Muscle layer of duodenum (tissue), 2 donors: ENCODE data around the gene ARHGAP22.

Source experiments
- H3K27ac ChIP-seq: one replicate; pipeline ENCODE4 v1.7.0; 2013; ENCODE audit warnings: mild to moderate bottlenecking, low read length
- H3K27me3 ChIP-seq: one replicate; pipeline ENCODE4 v1.7.0; 2013; ENCODE audit warnings: low read depth, mild to moderate bottlenecking, control low read depth, low read length
- H3K36me3 ChIP-seq, 2 donors: one replicate each; pipeline ENCODE4 v1.7.0; 2013; ENCODE audit warnings: low read length in 2 of 2, control low read depth in 1 of 2, mild to moderate bottlenecking in 1 of 2; ENCODE audit not compliant: insufficient read depth in 2 of 2, control insufficient read depth in 1 of 2
- H3K4me1 ChIP-seq, 2 donors: one replicate each; pipeline ENCODE4 v1.7.0; 2013; ENCODE audit warnings: low read length in 2 of 2, mild to moderate bottlenecking in 2 of 2, control low read depth in 1 of 2, moderate library complexity in 1 of 2; ENCODE audit not compliant: insufficient read depth in 2 of 2, control insufficient read depth in 1 of 2
- H3K4me3 ChIP-seq, 2 donors: one replicate each; pipeline ENCODE4 v1.7.0; 2013; ENCODE audit warnings: low read length in 2 of 2, low read depth in 1 of 2, mild to moderate bottlenecking in 1 of 2
- H3K9me3 ChIP-seq, 2 donors: one replicate each; pipeline ENCODE4 v1.7.0; 2013; ENCODE audit warnings: low read length in 2 of 2, control low read depth in 1 of 2, mild to moderate bottlenecking in 1 of 2; ENCODE audit not compliant: control insufficient read depth in 1 of 2
- donor health status: healthy.

Gene ARHGAP22

DNA sequence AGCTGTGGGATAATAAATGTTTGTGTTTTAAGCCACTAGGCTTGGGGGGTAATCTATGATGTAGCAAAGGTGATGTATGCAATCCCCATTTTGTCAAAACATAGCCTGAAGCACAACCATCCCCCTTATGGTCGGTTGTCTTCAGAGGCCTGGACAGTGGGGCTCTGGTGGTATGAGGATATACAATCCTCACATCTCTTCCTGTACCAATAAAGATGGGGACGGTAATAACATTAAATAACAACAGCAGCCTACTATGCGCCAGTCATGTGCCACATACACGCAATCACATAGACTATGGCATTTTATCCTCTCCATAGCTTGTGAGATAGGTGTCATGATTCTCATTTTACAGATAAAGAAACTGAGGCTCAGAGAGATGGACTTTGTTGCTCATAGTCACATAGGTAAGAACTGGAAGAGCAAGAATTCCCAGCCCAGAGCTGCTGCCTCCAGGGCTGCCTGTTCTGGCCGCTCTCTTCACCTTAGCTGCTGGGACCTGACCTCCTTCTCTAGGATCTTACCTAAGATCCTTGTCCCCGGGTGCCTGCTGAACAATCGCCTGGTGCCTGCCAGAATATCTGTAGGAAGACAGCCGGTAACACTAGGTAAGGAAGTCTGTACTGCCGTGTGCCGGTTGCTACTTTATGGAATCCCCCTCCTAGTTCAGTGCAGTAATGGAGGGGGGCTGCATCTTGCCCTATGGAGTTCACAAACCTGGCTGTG is 108.6 kb downstream of the ARHGAP22 start:
- Histone ChIP-seq H3K4me3 (no peak overlapping the region), H3K27me3 (no peaks in the 10 kb centered on the region), H3K36me3 (no peaks in the 10 kb centered on the region), H3K9me3 (no peaks in the 10 kb centered on the region), H3K4me1 (no peaks in the 10 kb centered on the region), H3K27ac (no peak overlapping the region)

DNA sequence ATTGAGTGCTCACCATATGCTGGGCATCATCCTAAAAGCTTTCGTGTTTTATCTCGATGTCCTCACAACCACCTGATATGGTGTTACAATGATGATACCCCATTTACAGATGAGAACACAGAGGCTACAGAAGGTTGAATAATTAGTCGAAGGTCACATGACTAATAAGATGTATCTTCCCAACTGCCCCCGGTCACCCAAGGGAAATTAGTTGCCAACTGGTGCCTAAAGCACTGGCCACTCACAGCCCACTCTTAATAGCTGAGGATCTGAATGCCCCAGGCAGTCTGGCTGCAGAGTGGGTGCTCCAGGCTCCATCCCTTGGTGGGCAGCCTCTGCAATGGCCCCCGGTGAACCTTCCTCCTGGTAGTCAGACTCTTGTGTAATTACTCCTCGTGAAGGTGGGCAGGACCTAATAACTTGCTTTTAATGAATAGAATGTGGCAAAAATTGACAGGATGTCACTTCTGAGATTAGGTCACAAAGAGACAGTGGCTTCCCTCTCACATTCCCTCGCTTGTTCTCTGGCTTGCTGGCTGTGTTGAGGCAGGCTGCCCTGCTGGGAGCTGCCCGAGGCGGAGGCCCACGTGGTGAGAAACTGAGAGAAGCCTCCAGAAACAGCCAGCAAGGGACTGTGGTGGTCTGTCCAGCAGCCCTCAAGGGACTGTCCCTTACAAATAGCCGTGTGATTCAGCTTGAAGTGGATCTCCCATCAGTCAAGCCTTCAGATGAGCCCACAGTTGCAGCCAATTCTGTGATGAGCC is 109.4 kb downstream of the ARHGAP22 start:
- Histone ChIP-seq H3K4me3 (no peak overlapping the region), H3K27me3 (no peaks in the 10 kb centered on the region), H3K27ac (no peak overlapping the region), H3K4me1 (no peaks in the 10 kb centered on the region), H3K9me3 (no peaks in the 10 kb centered on the region), H3K36me3 (no peaks in the 10 kb centered on the region)

DNA sequence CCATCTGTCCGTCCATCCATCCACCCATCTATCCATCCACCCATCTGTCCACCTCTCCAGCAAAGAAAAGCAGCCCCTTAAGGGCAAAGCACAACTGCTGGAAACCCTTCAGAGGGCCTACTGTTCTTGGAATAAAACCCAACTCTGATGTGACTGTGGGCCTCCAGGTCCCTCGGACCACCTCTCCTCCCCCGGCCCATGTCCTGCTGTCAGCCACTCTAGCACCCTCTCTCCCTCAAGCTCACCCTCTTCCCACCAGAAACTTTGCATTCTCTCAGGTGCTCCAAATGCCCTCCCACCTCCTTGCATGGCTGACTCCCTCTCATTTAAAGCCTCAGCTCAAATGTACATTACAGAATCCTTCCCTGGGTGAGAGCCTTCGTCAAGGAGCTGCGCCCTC is 110.3 kb downstream of the ARHGAP22 start:
- Histone ChIP-seq H3K27me3 (no peaks in the 10 kb centered on the region), H3K27ac (no peak overlapping the region), H3K36me3 (no peaks in the 10 kb centered on the region), H3K4me3 (no peak overlapping the region), H3K9me3 (no peaks in the 10 kb centered on the region), H3K4me1 (no peaks in the 10 kb centered on the region)

DNA sequence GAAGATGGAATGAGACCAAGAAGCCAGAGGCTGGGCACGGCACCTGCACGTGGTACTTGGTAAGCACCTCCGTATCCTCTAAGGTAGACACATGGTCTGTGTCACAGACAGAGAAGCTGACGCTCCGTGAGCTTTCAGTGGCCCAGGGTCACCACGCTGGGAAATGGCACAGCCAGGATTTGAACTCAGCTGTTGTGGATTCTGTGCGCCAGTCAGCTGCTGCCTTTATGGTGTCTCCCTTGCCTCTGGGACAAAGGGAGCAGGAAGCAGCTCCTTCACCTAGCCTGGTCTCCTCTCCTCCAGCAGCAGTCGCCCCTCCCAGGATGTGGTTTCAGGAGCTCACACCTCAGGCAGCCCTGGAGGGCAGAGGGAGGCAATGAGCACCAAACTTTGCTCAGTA is 110.8 kb downstream of the ARHGAP22 start:
- Histone ChIP-seq H3K9me3 (no peaks in the 10 kb centered on the region), H3K27me3 (no peaks in the 10 kb centered on the region), H3K4me3 (no peak overlapping the region), H3K27ac (no peak overlapping the region), H3K4me1 (no peaks in the 10 kb centered on the region), H3K36me3 (no peaks in the 10 kb centered on the region)

DNA sequence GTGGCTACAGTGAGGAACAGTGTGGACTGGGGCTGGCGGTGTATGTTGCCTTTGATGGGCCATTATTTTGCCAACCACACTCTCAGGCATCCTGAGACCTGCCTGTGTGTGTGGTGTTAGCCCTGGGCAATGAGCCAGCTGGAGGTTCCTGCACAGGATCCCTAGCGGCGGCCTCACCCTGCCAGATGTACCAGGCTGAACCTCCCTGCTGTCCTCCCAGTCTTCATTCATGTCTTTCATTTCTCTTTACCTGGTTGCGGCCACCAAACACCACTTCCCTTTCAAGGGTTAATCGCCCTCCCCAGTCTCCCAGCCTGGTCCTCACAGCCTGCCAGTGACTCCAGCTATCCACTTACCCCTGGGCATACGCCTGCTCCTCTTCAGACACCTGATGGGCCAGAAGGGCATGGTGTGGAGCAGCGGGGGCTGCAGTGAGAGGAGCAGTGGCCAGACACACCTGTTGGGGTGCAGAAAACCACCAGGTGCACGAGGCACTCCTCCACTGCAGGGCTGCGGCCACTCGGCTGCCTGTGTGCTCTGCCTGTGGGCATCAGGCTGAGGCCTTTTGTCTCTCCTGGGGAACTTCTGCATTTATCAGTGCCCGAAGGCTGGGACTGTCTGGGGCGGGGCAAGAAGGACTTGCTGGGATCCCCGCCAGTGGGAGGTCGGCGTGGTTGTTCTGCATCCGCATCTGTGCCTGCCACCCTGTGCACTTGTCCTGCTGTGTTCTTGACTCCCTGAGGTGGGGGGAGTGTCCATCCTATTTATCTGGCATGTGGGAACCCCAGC is 111.6 kb downstream of the ARHGAP22 start:
- Histone ChIP-seq H3K27ac (no peak overlapping the region), H3K9me3 (no peaks in the 10 kb centered on the region), H3K4me3 (no peak overlapping the region), H3K27me3 (no peaks in the 10 kb centered on the region), H3K4me1 (no peaks in the 10 kb centered on the region), H3K36me3 (no peaks in the 10 kb centered on the region)

DNA sequence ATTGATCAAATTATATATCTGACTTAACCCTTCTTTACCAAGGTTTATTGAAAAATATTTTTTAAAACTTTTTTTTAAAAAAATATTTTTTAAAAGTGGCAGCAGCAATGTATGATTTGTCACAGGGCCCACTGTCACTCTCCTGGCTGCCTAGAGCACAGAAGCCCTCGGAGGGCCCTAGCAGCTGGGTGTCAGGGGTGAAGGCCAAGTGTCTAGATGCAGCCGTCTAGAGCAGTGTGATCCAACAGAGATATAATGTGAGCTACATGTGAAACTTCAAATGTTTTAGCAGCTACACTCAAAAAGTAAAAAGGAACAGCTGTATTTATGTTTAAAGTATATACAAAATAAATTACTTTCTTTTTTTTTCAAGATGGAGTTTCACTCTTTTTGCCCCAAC is 112.7 kb downstream of the ARHGAP22 start:
- no peak overlapping the region for H3K4me3 ChIP-seq
- no peaks in the 10 kb centered on the region for H3K4me1 ChIP-seq
- H3K36me3 ChIP-seq = no peaks in the 10 kb centered on the region
- H3K27ac ChIP-seq = no peak overlapping the region
- no peaks in the 10 kb centered on the region for H3K27me3 ChIP-seq
- H3K9me3 ChIP-seq = no peaks in the 10 kb centered on the region

DNA sequence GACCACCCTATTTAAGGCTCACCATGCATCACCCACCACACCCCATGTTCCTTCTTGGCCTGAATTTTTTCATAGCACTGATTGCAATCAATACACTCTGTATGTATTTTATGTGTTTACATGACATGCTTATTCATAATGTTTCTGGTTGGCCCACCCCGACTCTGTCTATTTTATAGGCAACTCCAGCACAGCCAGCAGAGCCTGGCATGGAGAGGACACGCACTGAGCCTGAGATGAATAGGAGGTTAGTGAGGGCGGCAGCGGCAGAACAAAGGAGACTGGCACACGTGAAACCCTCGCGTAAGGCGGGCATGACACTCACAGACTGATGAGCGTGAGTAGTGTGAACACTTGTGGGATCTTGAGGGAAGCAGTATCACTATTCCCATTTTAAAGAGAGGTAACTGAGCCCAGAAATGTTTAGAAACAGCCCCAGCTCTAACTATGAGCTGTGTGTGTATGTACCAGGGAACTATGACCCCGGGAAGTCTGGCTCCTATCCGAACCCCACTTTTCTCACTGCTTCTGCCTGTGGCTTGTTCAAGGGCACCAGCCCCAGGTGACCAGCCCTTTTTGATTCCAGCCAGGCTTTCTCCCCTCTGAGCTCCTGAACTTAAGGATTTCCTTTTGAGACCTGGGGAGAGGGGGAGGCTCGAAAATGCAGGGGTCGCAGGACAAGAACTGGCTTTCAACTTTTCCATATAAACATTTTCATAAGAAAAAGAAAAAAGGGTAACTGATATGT is 113.3 kb downstream of the ARHGAP22 start:
- Histone ChIP-seq H3K27ac (no peak overlapping the region), H3K4me3 (no peak overlapping the region), H3K9me3 (no peaks in the 10 kb centered on the region), H3K4me1 (no peaks in the 10 kb centered on the region), H3K27me3 (no peaks in the 10 kb centered on the region), H3K36me3 (no peaks in the 10 kb centered on the region)

DNA sequence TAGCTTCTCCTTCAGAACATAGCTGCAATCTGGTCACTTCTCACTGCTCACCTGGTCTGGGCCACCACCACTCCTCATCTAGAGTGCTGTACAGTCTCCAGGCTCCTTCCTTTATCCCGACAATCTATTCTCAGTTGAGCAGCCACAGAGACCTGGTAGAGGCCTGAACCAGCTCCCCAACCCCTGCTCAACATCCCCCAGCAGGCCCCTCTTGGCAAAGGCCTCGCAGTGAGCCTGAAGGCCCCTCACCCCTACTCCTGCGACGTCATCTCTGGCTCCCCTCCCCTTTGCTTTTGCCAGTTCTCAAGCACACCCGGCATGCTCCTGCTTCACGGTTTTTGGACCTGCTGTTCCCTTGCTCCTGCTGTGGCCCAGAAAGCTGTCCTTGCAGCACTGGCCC is 113.9 kb downstream of the ARHGAP22 start:
- Histone ChIP-seq H3K27ac (no peak overlapping the region), H3K36me3 (no peaks in the 10 kb centered on the region), H3K4me3 (no peak overlapping the region), H3K27me3 (no peaks in the 10 kb centered on the region), H3K9me3 (no peaks in the 10 kb centered on the region), H3K4me1 (no peaks in the 10 kb centered on the region)

DNA sequence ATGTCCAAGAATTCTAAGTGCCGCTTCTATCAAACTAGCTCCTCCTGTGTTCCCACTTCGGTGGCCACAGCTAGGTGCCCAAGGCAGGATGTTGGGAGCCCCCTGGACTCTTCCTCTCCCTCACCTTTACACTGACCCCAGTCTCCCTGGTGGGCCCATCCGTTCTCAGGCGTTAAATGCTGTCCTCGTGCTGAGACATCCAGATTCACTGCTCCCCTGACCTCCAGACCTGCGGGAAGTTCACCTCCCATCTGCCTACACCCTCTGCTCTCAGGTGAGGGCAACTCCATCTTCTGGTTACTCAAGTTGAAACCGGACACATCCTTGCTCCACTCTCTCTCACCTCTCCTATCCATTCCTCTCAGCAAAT is 114.3 kb downstream of the ARHGAP22 start:
- Histone ChIP-seq H3K36me3 (no peaks in the 10 kb centered on the region), H3K9me3 (no peaks in the 10 kb centered on the region), H3K4me3 (no peak overlapping the region), H3K27me3 (no peaks in the 10 kb centered on the region), H3K4me1 (no peaks in the 10 kb centered on the region), H3K27ac (no peak overlapping the region)

DNA sequence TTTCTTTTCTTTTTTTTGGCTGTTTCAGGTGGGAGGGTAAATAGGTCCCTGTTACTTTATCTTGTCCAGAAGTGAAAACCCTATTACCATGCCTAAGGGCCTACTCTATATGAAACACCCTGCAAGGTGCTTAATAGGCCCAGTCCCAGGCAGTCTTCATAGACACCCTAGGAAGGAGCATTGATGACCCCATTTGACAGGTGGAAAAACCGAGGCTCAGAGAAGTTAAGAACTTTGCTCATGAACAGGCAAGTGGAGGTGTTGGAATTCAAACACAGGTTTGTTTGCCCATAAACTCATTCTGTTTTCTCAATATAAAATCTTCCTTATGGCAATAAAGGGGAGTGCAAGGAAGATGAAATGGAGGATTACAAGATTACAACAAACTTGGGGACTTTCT is 115.8 kb downstream of the ARHGAP22 start:
- Histone ChIP-seq H3K27ac (no peak overlapping the region), H3K27me3 (no peaks in the 10 kb centered on the region), H3K36me3 (no peaks in the 10 kb centered on the region), H3K4me3 (no peak overlapping the region), H3K9me3 (no peaks in the 10 kb centered on the region), H3K4me1 (no peaks in the 10 kb centered on the region)

DNA sequence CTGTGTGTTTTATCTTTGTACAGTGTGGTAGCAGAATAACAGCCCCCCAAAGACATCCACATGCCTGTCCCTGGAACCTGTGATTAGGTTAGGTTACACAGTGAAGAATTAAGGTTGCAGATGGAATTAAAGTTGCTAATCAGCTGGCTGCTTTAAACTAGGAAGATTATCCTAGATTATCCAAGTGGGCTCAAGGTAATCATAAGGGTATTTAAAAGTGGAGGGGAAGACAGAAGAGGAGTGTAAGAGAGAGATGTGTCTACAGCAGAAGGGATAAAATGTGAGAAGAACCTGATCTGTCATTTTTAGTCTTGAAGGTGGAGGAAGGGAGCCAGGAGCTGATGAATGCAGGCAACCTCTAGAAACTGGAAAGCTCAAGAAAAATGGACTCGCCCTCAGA is 117.6 kb downstream of the ARHGAP22 start:
- no peaks in the 10 kb centered on the region for H3K4me1 ChIP-seq

More for the DNA sequence above, 117.6 kb downstream of the ARHGAP22 start:
- no peak overlapping the region for H3K4me3 ChIP-seq
- H3K27me3 ChIP-seq = no peaks in the 10 kb centered on the region
- no peaks in the 10 kb centered on the region for H3K36me3 ChIP-seq
- no peak overlapping the region for H3K27ac ChIP-seq
- H3K9me3 ChIP-seq = no peaks in the 10 kb centered on the region
